ENCODE data around the gene CHCHD6. TPM values are rescaled to one million over a fixed set of nuclear protein-coding genes. Genes with fewer than 3 reads are reported as not detected.
A peak's percentile ranks its signal among the peaks of the same experiment; 100 is the strongest.

CHCHD6 gene
- total RNA-seq, 1 experiment from 2014 or later, result 21.7 TPM

DNA sequence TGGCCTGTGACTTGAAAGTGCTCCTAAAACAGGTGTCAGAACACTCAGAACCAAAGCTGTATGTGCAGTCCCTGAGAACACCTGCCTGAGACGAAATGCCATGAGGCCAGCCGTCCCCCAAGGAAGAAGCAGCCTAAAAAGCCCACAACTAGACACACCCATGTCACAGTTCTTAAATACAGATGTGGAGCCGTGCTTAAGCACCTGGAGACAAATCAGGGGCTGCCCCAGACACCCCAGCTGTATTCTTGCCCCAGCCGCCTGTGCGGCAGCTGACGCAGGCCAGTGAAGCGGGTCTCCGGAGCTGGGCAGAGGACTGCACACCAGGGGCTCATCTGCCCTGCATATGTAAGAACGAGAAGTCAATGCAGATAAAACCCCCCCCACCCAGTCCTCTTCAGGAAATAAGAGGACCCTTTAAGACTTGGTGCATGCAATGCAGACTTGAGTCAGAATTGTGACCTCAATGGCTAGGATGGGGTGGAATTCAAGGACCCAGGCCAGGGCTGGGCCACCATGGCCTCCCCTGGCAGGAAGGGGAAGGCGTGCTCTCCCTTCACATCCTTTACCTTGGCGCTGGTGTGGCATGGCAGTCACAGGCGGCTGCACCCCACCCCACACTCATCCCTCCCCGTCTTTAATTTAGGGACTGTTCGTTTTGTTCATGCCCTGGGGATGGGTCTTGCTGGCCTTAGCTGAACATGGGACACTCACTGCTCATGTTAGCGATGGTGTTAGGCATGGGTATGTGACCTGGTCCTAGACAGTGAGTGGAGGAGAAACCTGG is 251.2 kb downstream of the CHCHD6 start:
- DNase-seq (ENCODE audit: low read depth in 1 of 2, low spot score in 2 of 2), result no peak
- no peak overlapping the region for H3K27ac ChIP-seq
- no peaks in the 10 kb centered on the region for H3K36me3 ChIP-seq
- peaks cover 20% of the 10 kb centered on the region for H3K4me1 ChIP-seq (replicated peaks)
- H3K9me3 ChIP-seq (replicated peaks), result no peaks in the 10 kb centered on the region
- no peaks in the 10 kb centered on the region for H3K27me3 ChIP-seq (replicated peaks)
- no peak overlapping the region for H3K4me3 ChIP-seq

GRCh38 chr3:126956361-126956760 is 252.3 kb downstream of the CHCHD6 start:
- Histone ChIP-seq H3K27ac (no peak overlapping the region), H3K36me3 (no peaks in the 10 kb centered on the region), H3K4me3 (no peak overlapping the region), H3K27me3 (replicated peaks) (no peaks in the 10 kb centered on the region), H3K9me3 (replicated peaks) (no peaks in the 10 kb centered on the region), H3K4me1 (replicated peaks) (peaks cover 31% of the 10 kb centered on the region)
- no peak for DNase-seq (ENCODE audit: low read depth in 1 of 2, low spot score in 2 of 2)

DNA sequence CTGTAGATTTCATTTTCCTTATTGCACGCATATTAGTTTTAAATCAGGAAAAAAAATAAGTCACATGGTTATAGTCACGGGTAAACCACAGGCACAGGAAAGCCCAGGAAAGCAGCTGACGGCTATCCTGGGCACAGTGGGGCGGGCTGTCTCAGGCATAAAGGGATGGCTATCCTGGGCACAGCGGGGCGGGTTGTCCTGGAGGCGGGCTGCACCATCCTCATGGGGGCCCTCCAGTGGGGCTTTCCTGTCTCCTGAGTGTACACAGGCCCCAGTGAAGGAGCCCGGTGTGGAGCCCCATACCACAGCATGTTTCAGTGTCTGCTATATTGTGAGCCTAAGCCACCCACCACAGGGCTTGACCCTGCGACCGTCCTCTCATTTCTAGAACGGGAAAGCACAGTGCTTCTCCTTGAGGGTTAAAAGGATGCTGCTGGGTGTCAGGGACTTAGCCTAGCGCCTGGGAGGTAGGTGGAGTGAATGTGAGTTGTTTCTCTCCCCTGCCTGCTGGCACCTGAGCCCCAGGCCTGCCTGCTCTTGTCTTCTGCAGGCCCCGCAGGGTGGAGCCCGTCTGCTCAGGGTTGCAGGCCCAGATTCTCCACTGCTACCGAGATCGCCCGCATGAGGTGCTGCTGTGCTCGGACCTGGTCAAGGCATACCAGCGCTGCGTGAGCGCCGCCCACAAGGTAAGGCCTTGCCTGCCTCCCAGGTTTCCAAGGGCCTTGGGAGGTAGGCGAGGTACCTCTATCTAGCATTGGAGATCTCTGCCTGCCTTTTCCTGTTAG is 253.0 kb downstream of the CHCHD6 start:
- H3K4me1 ChIP-seq (replicated peaks), result peaks cover 27% of the 10 kb centered on the region
- H3K4me3 ChIP-seq, result no peak overlapping the region
- no peaks in the 10 kb centered on the region for H3K9me3 ChIP-seq (replicated peaks)
- no peak for DNase-seq (ENCODE audit: low read depth in 1 of 2, low spot score in 2 of 2)
- no peaks in the 10 kb centered on the region for H3K27me3 ChIP-seq (replicated peaks)
- H3K36me3 ChIP-seq, result no peaks in the 10 kb centered on the region
- H3K27ac ChIP-seq, result no peak overlapping the region

DNA sequence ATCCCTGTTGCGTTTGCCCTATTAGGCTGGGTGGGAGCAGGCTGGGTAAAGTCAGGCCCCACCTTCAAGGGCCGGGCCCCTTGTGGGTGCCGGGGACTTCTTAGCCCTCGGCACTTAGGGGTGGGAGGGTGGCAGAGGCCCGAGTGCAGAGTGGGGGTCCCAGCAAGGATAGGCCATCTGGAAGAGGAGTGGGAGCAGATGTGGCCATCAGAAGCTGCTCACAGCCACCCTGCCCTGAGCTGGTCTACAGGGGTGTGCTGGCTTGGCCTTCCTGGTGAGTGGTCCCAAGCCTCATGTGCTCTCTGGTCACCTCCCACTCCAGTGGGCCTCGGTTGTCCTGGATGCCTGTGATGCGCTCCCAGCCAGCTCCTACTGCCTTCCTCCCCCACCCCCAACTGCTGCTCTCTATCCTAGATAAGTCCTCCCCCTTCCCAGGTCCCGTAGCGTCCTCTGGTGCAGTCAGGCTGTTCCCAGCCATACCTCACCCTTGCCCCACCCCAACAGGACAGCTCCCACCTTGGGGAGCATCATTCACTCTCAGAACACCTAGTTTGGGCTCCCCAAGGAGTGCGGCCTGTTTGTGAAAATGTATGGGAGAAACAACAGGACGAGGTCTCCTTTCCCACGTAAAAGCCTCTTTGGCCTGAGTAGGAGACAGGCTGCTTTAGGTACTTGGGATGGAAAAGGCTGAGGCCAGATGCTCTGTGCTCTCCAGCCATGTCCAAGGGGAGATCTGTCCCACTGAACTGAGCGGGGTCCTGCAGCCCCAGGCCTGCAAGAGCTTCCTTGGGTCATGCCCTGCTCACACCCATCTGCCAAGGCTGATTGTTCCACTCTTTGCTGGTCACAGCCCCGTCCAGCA is 254.0 kb downstream of the CHCHD6 start:
- H3K27me3 ChIP-seq (replicated peaks), result no peaks in the 10 kb centered on the region
- H3K4me1 ChIP-seq (replicated peaks), result peaks cover 26% of the 10 kb centered on the region
- H3K27ac ChIP-seq, result no peak overlapping the region
- DNase-seq (ENCODE audit: low read depth in 1 of 2, low spot score in 2 of 2), result no peak
- no peak overlapping the region for H3K4me3 ChIP-seq
- H3K36me3 ChIP-seq, result no peaks in the 10 kb centered on the region
- no peaks in the 10 kb centered on the region for H3K9me3 ChIP-seq (replicated peaks)

- Histone ChIP-seq H3K4me1 (replicated peaks) (peaks cover 26% of the 10 kb centered on the region), H3K27ac (no peak overlapping the region), H3K9me3 (replicated peaks) (no peaks in the 10 kb centered on the region), H3K27me3 (replicated peaks) (no peaks in the 10 kb centered on the region), H3K36me3 (no peaks in the 10 kb centered on the region), H3K4me3 (no peak overlapping the region)
- DNase-seq (ENCODE audit: low read depth in 1 of 2, low spot score in 2 of 2), result no peak
These were observed 254.6 kb downstream of the CHCHD6 start for GRCh38 chr3:126958638-126959085.

DNA sequence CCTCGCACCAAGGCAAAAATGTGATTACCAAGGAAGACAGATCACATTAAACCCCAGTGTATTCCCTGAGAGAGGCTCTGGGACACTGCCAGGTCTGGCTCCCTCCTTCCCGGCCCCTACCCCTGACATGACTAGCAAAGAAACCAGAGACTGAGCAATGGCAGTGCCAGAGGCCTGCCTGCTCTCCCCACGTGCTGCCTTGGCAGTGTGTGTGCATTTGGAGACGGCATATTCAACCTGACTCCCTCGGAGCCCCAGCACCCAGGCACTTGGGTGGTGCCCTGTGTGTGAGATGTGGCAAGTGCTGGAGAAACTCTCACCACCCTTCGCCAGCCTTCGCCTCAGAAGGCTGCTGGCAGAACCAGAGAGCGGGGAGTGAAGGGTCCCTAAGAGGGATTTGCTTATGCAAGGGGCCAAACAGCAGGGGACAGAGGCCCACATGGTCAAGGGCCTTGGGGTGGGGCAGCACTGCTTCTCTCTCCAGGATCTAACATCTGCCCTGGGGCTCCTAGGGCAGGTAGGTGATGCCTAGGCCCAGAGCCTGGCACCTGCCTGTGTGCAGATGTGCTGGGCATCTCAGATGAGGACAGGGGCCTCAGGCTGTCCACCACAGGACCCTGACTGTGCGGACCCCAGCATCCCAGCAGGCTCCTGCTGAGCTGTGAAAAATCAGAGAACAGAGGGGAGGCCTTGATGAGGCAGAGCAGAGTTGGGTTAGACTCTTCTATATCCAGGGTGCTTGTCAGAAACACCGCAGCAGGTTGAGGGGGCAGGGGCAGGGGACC is 255.3 kb downstream of the CHCHD6 start:
- peaks cover 22% of the 10 kb centered on the region for H3K4me1 ChIP-seq (replicated peaks)
- no peaks in the 10 kb centered on the region for H3K27me3 ChIP-seq (replicated peaks)
- no peak overlapping the region for H3K4me3 ChIP-seq
- DNase-seq (ENCODE audit: low read depth in 1 of 2, low spot score in 2 of 2), result no peak
- H3K36me3 ChIP-seq, result no peaks in the 10 kb centered on the region
- H3K9me3 ChIP-seq (replicated peaks), result no peaks in the 10 kb centered on the region
- peak overlapping the region; percentile 55 for H3K27ac ChIP-seq

- peaks cover 19% of the 10 kb centered on the region for H3K4me1 ChIP-seq (replicated peaks)
- H3K36me3 ChIP-seq, result no peaks in the 10 kb centered on the region
- no peak overlapping the region for H3K4me3 ChIP-seq
- peak; percentile 77 to 83 for DNase-seq (ENCODE audit: low read depth in 1 of 2, low spot score in 2 of 2)
- peak overlapping the region; percentile 55 for H3K27ac ChIP-seq
- H3K27me3 ChIP-seq (replicated peaks), result no peaks in the 10 kb centered on the region
- H3K9me3 ChIP-seq (replicated peaks), result no peaks in the 10 kb centered on the region
These were observed 256.0 kb downstream of the CHCHD6 start for GRCh38 chr3:126959921-126960603.

GRCh38 chr3:126960604-126960995 is 256.6 kb downstream of the CHCHD6 start:
- Histone ChIP-seq H3K27me3 (replicated peaks) (no peaks in the 10 kb centered on the region), H3K27ac (peak overlapping the region; percentile 55; the same call in 1 of the 2 replicates), H3K4me3 (no peak overlapping the region), H3K9me3 (replicated peaks) (no peaks in the 10 kb centered on the region), H3K36me3 (no peaks in the 10 kb centered on the region), H3K4me1 (replicated peaks) (peaks cover 19% of the 10 kb centered on the region)
- DNase-seq (ENCODE audit: low read depth in 1 of 2, low spot score in 2 of 2), result no peak

DNA sequence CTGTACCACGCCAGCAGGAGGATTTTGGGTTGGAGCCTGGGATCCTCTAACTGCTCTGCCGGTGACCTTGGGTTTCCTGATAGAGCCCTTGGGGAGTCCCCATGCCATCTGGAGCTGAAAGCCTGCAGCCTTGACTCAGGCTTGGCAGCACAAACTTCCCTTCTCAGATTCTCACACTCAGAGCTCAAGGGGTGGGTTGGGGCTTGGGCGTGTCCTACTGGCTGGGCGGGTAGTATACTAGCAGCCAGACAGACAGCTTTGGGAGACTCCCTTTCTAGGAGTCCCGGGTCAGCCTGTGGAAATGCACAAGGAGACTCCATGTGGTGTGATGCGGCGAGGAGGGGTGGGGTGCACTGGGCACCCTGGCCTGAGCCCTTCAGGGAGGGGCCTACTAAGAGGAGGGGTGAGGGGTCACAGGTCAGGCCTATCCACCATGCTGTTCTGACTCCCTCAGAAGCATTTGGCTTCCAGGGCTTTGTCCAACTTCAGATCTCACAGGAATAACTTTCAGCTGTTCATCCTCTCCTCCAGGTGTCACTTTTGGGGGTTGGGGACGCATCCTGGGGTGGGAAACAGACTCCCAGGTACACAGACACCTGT is 257.3 kb downstream of the CHCHD6 start:
- peaks cover 19% of the 10 kb centered on the region for H3K4me1 ChIP-seq (replicated peaks)
- no peak overlapping the region for H3K27ac ChIP-seq
- H3K36me3 ChIP-seq, result no peaks in the 10 kb centered on the region
- H3K27me3 ChIP-seq (replicated peaks), result no peaks in the 10 kb centered on the region
- no peaks in the 10 kb centered on the region for H3K9me3 ChIP-seq (replicated peaks)
- peak in 1 of 2 experiments; percentile 26 for DNase-seq (ENCODE audit: low read depth in 1 of 2, low spot score in 2 of 2)
- H3K4me3 ChIP-seq, result no peak overlapping the region

GRCh38 chr3:126961791-126962461 is 257.9 kb downstream of the CHCHD6 start:
- no peaks in the 10 kb centered on the region for H3K9me3 ChIP-seq (replicated peaks)
- DNase-seq (ENCODE audit: low read depth in 1 of 2, low spot score in 2 of 2), result no peak
- peaks cover 19% of the 10 kb centered on the region for H3K4me1 ChIP-seq (replicated peaks)
- H3K4me3 ChIP-seq, result no peak overlapping the region
- H3K27ac ChIP-seq, result no peak overlapping the region
- no peaks in the 10 kb centered on the region for H3K36me3 ChIP-seq
- no peaks in the 10 kb centered on the region for H3K27me3 ChIP-seq (replicated peaks)

- DNase-seq (ENCODE audit: low read depth in 1 of 2, low spot score in 2 of 2), result no peak
- H3K4me3 ChIP-seq, result no peak overlapping the region
- no peaks in the 10 kb centered on the region for H3K9me3 ChIP-seq (replicated peaks)
- H3K27ac ChIP-seq, result no peak overlapping the region
- no peaks in the 10 kb centered on the region for H3K36me3 ChIP-seq
- H3K27me3 ChIP-seq (replicated peaks), result no peaks in the 10 kb centered on the region
- H3K4me1 ChIP-seq (replicated peaks), result peaks cover 19% of the 10 kb centered on the region
These were observed 258.7 kb downstream of the CHCHD6 start for GRCh38 chr3:126962756-126963155.

Data from SJSA1 (cell line).